Aorta (tissue), 5 donors: ENCODE results near the gene GMPR2. TPM values are rescaled to one million over a fixed set of nuclear protein-coding genes. Genes with fewer than 3 reads are reported as not detected.

ENCODE experiments used
- ATAC-seq: fragments of 200-7000 bp; cut with Tn5 transposase; one replicate; pipeline ENCODE4 v1.9.1; 2022; ENCODE audit warnings: moderate library complexity; ENCODE audit not compliant: low FRiP score
- DNase-seq, 2 donors: peaks; one replicate each; pipeline ENCODE4 v3.0.0-alpha.2; 2020
- H3K27ac ChIP-seq, 2 donors: one replicate each; pipeline ENCODE4 v1.5.1; 2013; ENCODE audit warnings: low read length in 2 of 2, mild to moderate bottlenecking in 2 of 2, moderate library complexity in 2 of 2, control low read depth in 1 of 2, inconsistent platforms in 1 of 2, low read depth in 1 of 2
- H3K27me3 ChIP-seq, 2 donors: one replicate each; pipeline ENCODE4 v1.6.1; 2013; ENCODE audit warnings: control low read depth in 1 of 2, low read length in 1 of 2, mild to moderate bottlenecking in 1 of 2, moderate library complexity in 1 of 2; ENCODE audit not compliant: insufficient read depth in 2 of 2, control insufficient read depth in 1 of 2
- H3K36me3 ChIP-seq, 2 donors: one replicate each; pipeline ENCODE4 v1.6.1; 2013; ENCODE audit warnings: control low read depth in 1 of 2, low read length in 1 of 2, mild to moderate bottlenecking in 1 of 2; ENCODE audit not compliant: insufficient read depth in 2 of 2, control insufficient read depth in 1 of 2
- H3K4me1 ChIP-seq, 2 donors: one replicate each; pipeline ENCODE4 v1.6.1; 2013; ENCODE audit warnings: low read length in 2 of 2, control low read depth in 1 of 2, mild to moderate bottlenecking in 1 of 2, moderate library complexity in 1 of 2; ENCODE audit not compliant: insufficient read depth in 2 of 2, control insufficient read depth in 1 of 2
- H3K4me3 ChIP-seq, 2 donors: one replicate each; pipeline ENCODE4 v1.5.1; 2013; ENCODE audit warnings: low read length in 2 of 2, control low read depth in 1 of 2, mild to moderate bottlenecking in 1 of 2
- H3K9me3 ChIP-seq: one replicate; pipeline ENCODE4 v1.6.1; 2013; ENCODE audit warnings: mild to moderate bottlenecking, low read length; ENCODE audit not compliant: control insufficient read depth
- WGBS, 2 donors: extraction: QIAGEN DNeasy Blood & Tissue Kit; methylation state at CpG; one replicate each; pipeline ENCODE4 v1.1.7; 2013; 5-methylcytosine and 5-hydroxymethylcytosine counted together
- intact Hi-C, 2 donors: fragments of 100-400 bp; cut with DNase I; formaldehyde crosslinking; loops; one replicate each; pipeline versions ENCODE4 v1.14.2 to v1.15.0; 2022
- polyA plus RNA-seq, 2 donors: library from polyadenylated mRNA; stranded (reverse); fragments of 200-250 nt; gene quantifications; one replicate each; pipeline ENCODE4 v1.2.3, GENCODE V29; 2013
- total RNA-seq, 2 donors: library from RNA; stranded (reverse); fragmentation: NEBNext Ultra II Directional; extraction: Animal tissue kit (Norgen Biotek cat#: 25700); gene quantifications; one replicate each; pipeline ENCODE4 v1.2.1, GENCODE V29; 2021
- donor health status: healthy with polysubstance abuse.
- donor health status: Bipolar disorder and iron deficiency.
- donor health status: DM: no; HTN: no; CAD: no.
- donor health status: DM: no; HTN: no; CAD: no.
- donor health status: DM: yes; HTN: yes; CAD: no.

The GMPR2 gene
- total and polyA plus RNA-seq, 4 donors = 44.6 to 66.6 (median 57.1) TPM

DNA sequence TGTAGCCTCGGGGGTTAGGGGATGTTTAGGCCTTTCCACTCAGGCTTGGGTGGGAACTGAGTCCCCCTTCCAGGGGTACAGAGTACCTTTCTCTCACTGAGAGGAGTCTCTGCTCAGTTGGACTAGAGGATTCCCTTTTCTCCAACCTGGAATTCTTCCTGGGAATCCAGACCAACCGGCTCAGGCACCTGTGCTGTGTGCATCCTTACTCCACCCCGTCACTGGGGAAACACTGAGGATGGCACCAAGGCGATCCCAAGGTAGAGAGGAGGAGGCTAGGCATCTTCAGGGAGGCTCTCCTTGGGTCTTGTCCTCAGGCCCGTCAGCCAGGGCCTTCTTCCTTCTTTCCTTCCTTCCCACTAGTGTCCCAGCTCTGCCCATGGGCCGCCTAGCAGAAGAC, 31.1 kb downstream of the GMPR2 start:
- DNase-seq = no peak
- Histone ChIP-seq H3K9me3 (no peaks in the 10 kb centered on the region), H3K36me3 (peaks cover 0 to 4% of the 10 kb centered on the region in 2 donors), H3K4me1 (no peaks in the 10 kb centered on the region), H3K4me3 (no peak overlapping the region), H3K27ac (no peak overlapping the region), H3K27me3 (no peaks in the 10 kb centered on the region)
- ATAC-seq = no peak
- WGBS, 2 donors = 71 to 85% methylated on average over 6 of the region's 6 CpGs
- intact Hi-C loops = no loop called here

DNA sequence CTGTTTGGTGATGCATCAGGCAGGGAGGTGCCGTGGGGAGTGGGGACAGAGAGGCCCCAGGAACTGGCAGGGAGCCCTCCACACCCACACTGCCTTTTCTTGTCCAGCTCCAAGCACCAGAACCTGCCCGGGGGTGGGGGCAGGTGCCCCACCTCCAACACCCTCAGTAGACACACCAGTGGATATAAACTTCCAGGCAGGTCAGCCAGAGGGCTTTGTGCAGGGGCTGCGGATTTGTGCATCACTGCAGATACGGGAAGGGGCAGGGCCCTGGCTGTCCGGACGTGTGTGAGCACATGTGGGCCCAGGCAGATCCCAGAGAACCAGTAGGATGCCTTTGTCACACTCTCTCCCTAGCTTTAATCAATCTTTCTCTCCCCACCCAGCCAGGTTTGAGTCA, 31.6 kb downstream of the GMPR2 start:
- Histone ChIP-seq H3K4me3 (no peak overlapping the region), H3K36me3 (peaks cover 0 to 4% of the 10 kb centered on the region in 2 donors), H3K27ac (no peak overlapping the region), H3K27me3 (no peaks in the 10 kb centered on the region), H3K9me3 (no peaks in the 10 kb centered on the region), H3K4me1 (no peaks in the 10 kb centered on the region)
- DNase-seq (peak in 1 of 2 donors; percentile 69), ATAC-seq (no peak)
- 77% methylated on average over 6 of the region's 6 CpGs for WGBS, 2 donors
- intact Hi-C loops = no loop called here

- H3K4me1 ChIP-seq = no peaks in the 10 kb centered on the region
- 81 to 87% methylated on average over 18 of the region's 18 CpGs for WGBS, 2 donors
- DNase-seq = peak in 1 of 2 donors; percentile 67
- H3K27ac ChIP-seq = no peak overlapping the region
- no peak overlapping the region for H3K4me3 ChIP-seq
- ATAC-seq = no peak
- peaks cover 0 to 4% of the 10 kb centered on the region in 2 donors for H3K36me3 ChIP-seq
- no peaks in the 10 kb centered on the region for H3K9me3 ChIP-seq
- no peaks in the 10 kb centered on the region for H3K27me3 ChIP-seq
- intact Hi-C loops = no loop called here
These were observed 33.9 kb downstream of the GMPR2 start for GRCh38 chr14:24266344-24267244.

DNA sequence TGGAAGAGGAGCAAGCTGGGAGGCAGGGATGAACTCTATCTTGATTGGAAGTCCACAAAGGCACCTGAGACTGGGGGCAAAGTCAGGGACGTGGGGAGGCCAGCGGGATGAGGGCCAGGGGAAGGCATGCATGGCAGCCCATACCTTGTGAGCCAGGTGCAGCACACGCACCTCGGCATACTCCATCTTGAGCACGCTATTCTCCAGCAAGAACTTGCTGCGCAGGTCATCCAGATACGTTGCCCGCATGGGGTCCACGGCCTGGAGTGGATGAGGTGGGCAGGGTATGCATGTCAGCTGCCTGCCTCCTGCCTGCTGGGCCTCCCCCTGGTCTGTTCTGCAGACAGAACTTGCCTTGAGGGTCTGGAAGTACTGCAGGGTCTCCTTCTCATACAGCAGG, 34.8 kb downstream of the GMPR2 start:
- no peak overlapping the region for H3K4me3 ChIP-seq
- H3K27me3 ChIP-seq = no peaks in the 10 kb centered on the region
- H3K36me3 ChIP-seq = peaks cover 0 to 4% of the 10 kb centered on the region in 2 donors
- 90 to 91% methylated on average over 9 of the region's 9 CpGs for WGBS, 2 donors
- H3K9me3 ChIP-seq = no peaks in the 10 kb centered on the region
- no peaks in the 10 kb centered on the region for H3K4me1 ChIP-seq
- intact Hi-C loops = no loop called here
- DNase-seq (no peak), ATAC-seq (no peak)
- H3K27ac ChIP-seq = no peak overlapping the region

- Histone ChIP-seq H3K36me3 (peaks cover 0 to 4% of the 10 kb centered on the region in 2 donors), H3K27me3 (no peaks in the 10 kb centered on the region), H3K4me3 (no peak overlapping the region), H3K9me3 (no peaks in the 10 kb centered on the region), H3K4me1 (no peaks in the 10 kb centered on the region), H3K27ac (no peak overlapping the region)
- ATAC-seq (no peak), DNase-seq (peak in 1 of 2 donors; percentile 39)
- intact Hi-C loops = no loop called here
- WGBS, 2 donors = 89 to 91% methylated on average over 9 of the region's 9 CpGs
These were observed 35.5 kb downstream of the GMPR2 start for GRCh38 chr14:24268225-24268624.

- intact Hi-C loops = no loop called here
- ATAC-seq = no peak
- WGBS, 2 donors = 94 to 95% methylated on average over 8 of the region's 8 CpGs
- H3K4me1 ChIP-seq = no peaks in the 10 kb centered on the region
- no peak overlapping the region for H3K27ac ChIP-seq
- peaks cover 0 to 4% of the 10 kb centered on the region in 2 donors for H3K36me3 ChIP-seq
- peak in 1 of 2 donors; percentile 56 for DNase-seq
- H3K4me3 ChIP-seq = no peak overlapping the region
- H3K9me3 ChIP-seq = no peaks in the 10 kb centered on the region
- no peaks in the 10 kb centered on the region for H3K27me3 ChIP-seq
These were observed 36.6 kb downstream of the GMPR2 start for GRCh38 chr14:24269368-24269767.

GRCh38 chr14:24269910-24270536, 37.3 kb downstream of the GMPR2 start:
- intact Hi-C loops = no loop called here

DNA sequence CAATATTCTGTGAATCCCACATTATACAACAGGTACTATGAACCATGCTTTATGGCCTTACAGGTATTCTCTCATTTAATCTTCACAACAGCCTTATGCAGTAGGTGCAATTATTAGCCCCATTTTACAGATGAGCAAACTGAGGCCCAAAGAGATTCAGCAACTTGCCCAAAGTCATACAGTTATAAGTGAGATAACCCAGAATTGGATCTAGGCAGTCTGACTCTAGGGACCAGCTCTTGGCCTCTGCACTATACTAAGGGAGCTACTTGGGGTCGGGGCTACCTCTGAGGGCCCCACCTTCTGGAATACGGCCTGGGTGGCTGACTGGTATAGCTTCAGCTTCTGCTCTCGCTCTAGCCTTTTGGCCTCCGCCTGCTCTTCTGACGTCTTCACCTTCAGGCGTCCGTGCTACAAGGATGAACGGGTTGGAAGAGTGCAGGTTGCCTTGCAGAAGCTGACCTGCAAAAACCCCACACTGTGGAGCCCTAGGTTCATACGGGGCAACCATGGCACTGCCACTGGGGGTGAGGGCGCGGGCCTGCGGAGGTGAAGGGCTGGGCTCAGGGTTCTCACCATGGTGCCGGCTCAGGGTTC, 37.9 kb downstream of the GMPR2 start:
- 12 to 15% methylated on average over 13 of the region's 13 CpGs for WGBS, 2 donors
- Histone ChIP-seq H3K9me3 (no peaks in the 10 kb centered on the region), H3K27me3 (no peaks in the 10 kb centered on the region), H3K36me3 (peaks cover 0 to 2% of the 10 kb centered on the region in 2 donors), H3K4me1 (no peaks in the 10 kb centered on the region), H3K4me3 (peak overlapping the region; percentile 54 to 64), H3K27ac (peak overlapping the region in 1 of 2 donors; percentile 79)
- intact Hi-C loops = loop anchor here in 1 of 2 donors (1.0 kb wide), 1 partner anchor 27 kb away; no protein-coding TSS in a partner anchor
- DNase-seq (no peak), ATAC-seq (no peak)

More at GRCh38 chr14:24269910-24270536, 37.3 kb downstream of the GMPR2 start:
- WGBS, 2 donors = 93 to 94% methylated on average over 14 of the region's 14 CpGs
- Histone ChIP-seq H3K36me3 (peaks cover 0 to 4% of the 10 kb centered on the region in 2 donors), H3K4me3 (no peak overlapping the region), H3K27me3 (no peaks in the 10 kb centered on the region), H3K9me3 (no peaks in the 10 kb centered on the region), H3K27ac (no peak overlapping the region), H3K4me1 (no peaks in the 10 kb centered on the region)
- ATAC-seq (no peak), DNase-seq (no peak)
